Measurements from ENCODE around the gene MGRN1. TPM values are rescaled to one million over a fixed set of nuclear protein-coding genes. Genes with fewer than 3 reads are reported as not detected.

Gene MGRN1
- polyA plus RNA-seq, 3 donors: 3.7 to 48.2 (median 4.7) TPM

- no peak overlapping the region for H3K27ac Mint-ChIP-seq
- WGBS (ENCODE audit: insufficient coverage): 52% methylated on average over 7 of the region's 7 CpGs
- no peak overlapping the region for H2AFZ ChIP-seq (ENCODE audit: insufficient read depth, low read depth, low read length, poor library complexity, severe bottlenecking)
Measured at GRCh38 chr16:4586291-4586690, 38.3 kb upstream of the MGRN1 start.

GRCh38 chr16:4588386-4588785 lies 36.2 kb upstream of the MGRN1 start:
- Mint-ChIP-seq H3K9me3 (peaks cover 2 to 12% (median 7%) of the 10 kb centered on the region in 7 donors), H3K4me3 (no peak overlapping the region), H3K36me3 (no peaks in the 10 kb centered on the region), H3K4me1 (peaks cover 3% of the 10 kb centered on the region), H3K27ac (no peak overlapping the region), H3K27me3 (ENCODE audit: low read depth in 3 of 3) (peaks cover 9 to 21% (median 16%) of the 10 kb centered on the region in 3 donors)
- H3K4me1 ChIP-seq (ENCODE audit: control insufficient read depth in 1 of 2, insufficient read depth in 2 of 2, low read length in 2 of 2): no peaks in the 10 kb centered on the region
- H3K9me3 ChIP-seq (replicated peaks in 1 of 2; ENCODE audit: control insufficient read depth in 1 of 2, insufficient read depth in 1 of 2, low read length in 2 of 2): peaks cover 0 to 11% of the 10 kb centered on the region in 2 donors
- 100% methylated on average over 1 of the region's 2 CpGs for WGBS (ENCODE audit: insufficient coverage)
- H3K27me3 ChIP-seq (ENCODE audit: control insufficient read depth in 2 of 2, insufficient read depth in 2 of 2, low read length in 2 of 2): peaks cover 0 to 9% of the 10 kb centered on the region in 2 donors
- DNase-seq: no peak
- H3K4me3 ChIP-seq (replicated peaks in 1 of 3; ENCODE audit: low read depth in 2 of 3, low read length in 3 of 3): no peak overlapping the region
- H3K27ac ChIP-seq (ENCODE audit: low read depth in 1 of 2, low read length in 2 of 2): no peak overlapping the region
- H2AFZ ChIP-seq (ENCODE audit: insufficient read depth, low read depth, low read length, poor library complexity, severe bottlenecking): no peak overlapping the region
- H4K20me1 ChIP-seq (ENCODE audit: insufficient read depth, low read length): no peaks in the 10 kb centered on the region
- no peak overlapping the region for H3K9ac ChIP-seq (ENCODE audit: insufficient read depth, low read length, poor library complexity, severe bottlenecking)
- H3K36me3 ChIP-seq (replicated peaks in 1 of 2; ENCODE audit: control insufficient read depth in 1 of 2, insufficient read depth in 2 of 2, low read length in 2 of 2): no peaks in the 10 kb centered on the region
- TF ChIP-seq, protein P1, sequence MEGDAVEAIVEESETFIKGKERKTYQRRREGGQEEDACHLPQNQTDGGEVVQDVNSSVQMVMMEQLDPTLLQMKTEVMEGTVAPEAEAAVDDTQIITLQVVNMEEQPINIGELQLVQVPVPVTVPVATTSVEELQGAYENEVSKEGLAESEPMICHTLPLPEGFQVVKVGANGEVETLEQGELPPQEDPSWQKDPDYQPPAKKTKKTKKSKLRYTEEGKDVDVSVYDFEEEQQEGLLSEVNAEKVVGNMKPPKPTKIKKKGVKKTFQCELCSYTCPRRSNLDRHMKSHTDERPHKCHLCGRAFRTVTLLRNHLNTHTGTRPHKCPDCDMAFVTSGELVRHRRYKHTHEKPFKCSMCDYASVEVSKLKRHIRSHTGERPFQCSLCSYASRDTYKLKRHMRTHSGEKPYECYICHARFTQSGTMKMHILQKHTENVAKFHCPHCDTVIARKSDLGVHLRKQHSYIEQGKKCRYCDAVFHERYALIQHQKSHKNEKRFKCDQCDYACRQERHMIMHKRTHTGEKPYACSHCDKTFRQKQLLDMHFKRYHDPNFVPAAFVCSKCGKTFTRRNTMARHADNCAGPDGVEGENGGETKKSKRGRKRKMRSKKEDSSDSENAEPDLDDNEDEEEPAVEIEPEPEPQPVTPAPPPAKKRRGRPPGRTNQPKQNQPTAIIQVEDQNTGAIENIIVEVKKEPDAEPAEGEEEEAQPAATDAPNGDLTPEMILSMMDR (IDR thresholded peaks at IDR 0.05): no peak
- no peak overlapping the region for H3K4me2 ChIP-seq (replicated peaks; ENCODE audit: extremely low read depth, low read length, poor library complexity, severe bottlenecking)
- H3K79me2 ChIP-seq (ENCODE audit: insufficient read depth, low read length): no peaks in the 10 kb centered on the region
- intact Hi-C loops (cut with micrococcal nuclease): loop anchor here in 1 of 2 donors (5.0 kb wide), 1 partner anchor 81 kb away; no protein-coding TSS in a partner anchor

More at GRCh38 chr16:4586291-4586690, 38.3 kb upstream of the MGRN1 start:
- Histone ChIP-seq H3K4me3 (replicated peaks in 1 of 3; ENCODE audit: low read depth in 2 of 3, low read length in 3 of 3) (no peak overlapping the region), H3K36me3 (replicated peaks in 1 of 2; ENCODE audit: control insufficient read depth in 1 of 2, insufficient read depth in 2 of 2, low read length in 2 of 2) (no peaks in the 10 kb centered on the region), H3K4me1 (ENCODE audit: control insufficient read depth in 1 of 2, insufficient read depth in 2 of 2, low read length in 2 of 2) (no peaks in the 10 kb centered on the region), H3K4me2 (replicated peaks; ENCODE audit: extremely low read depth, low read length, poor library complexity, severe bottlenecking) (no peak overlapping the region), H3K79me2 (ENCODE audit: insufficient read depth, low read length) (no peaks in the 10 kb centered on the region), H3K9me3 (replicated peaks in 1 of 2; ENCODE audit: control insufficient read depth in 1 of 2, insufficient read depth in 1 of 2, low read length in 2 of 2) (peaks cover 0 to 11% of the 10 kb centered on the region in 2 donors), H4K20me1 (ENCODE audit: insufficient read depth, low read length) (no peaks in the 10 kb centered on the region), H3K9ac (ENCODE audit: insufficient read depth, low read length, poor library complexity, severe bottlenecking) (no peak overlapping the region), H3K27ac (ENCODE audit: low read depth in 1 of 2, low read length in 2 of 2) (no peak overlapping the region), H3K27me3 (ENCODE audit: control insufficient read depth in 2 of 2, insufficient read depth in 2 of 2, low read length in 2 of 2) (peaks cover 0 to 9% of the 10 kb centered on the region in 2 donors)
- H3K4me3 Mint-ChIP-seq: no peak overlapping the region
- H3K27me3 Mint-ChIP-seq (ENCODE audit: low read depth in 3 of 3): peaks cover 9 to 21% (median 16%) of the 10 kb centered on the region in 3 donors
- intact Hi-C loops (cut with micrococcal nuclease): loop anchor here in 1 of 2 donors (5.0 kb wide), 1 partner anchor 79 kb away; no protein-coding TSS in a partner anchor
- peaks cover 2 to 12% (median 7%) of the 10 kb centered on the region in 7 donors for H3K9me3 Mint-ChIP-seq
- no peak for DNase-seq
- TF ChIP-seq, protein P1 (IDR thresholded peaks at IDR 0.05): no peak
- H3K4me1 Mint-ChIP-seq: peaks cover 3% of the 10 kb centered on the region
- H3K36me3 Mint-ChIP-seq: no peaks in the 10 kb centered on the region

Data from CD14-positive monocyte (primary cell).